ENCODE data around the gene NTN3.

The NTN3 gene

GRCh38 chr16:2455081-2455845 is 15.8 kb upstream of the NTN3 start:
- H3K9ac ChIP-seq (ENCODE audit: low read length), result no peak overlapping the region
- no peak overlapping the region for H3K4me2 ChIP-seq (ENCODE audit: low read depth, low read length)
- no peaks in the 10 kb centered on the region; the same call in 1 of the 2 replicates for H3K36me3 ChIP-seq (replicated peaks; ENCODE audit: insufficient read depth, low read length)
- no peaks in the 10 kb centered on the region for H3K9me2 ChIP-seq (replicated peaks; ENCODE audit: insufficient read depth, low read length)
- TF ChIP-seq EZH2 (optimal IDR thresholded peaks at IDR 0.05; ENCODE audit: low read depth, low read length) (no peak), EZH2phosphoT487 (IDR thresholded peaks at IDR 0.05; ENCODE audit: low read length) (no peak)
- no peaks in the 10 kb centered on the region for H4K20me1 ChIP-seq (ENCODE audit: insufficient read depth, low read length)
- no peaks in the 10 kb centered on the region for H3K9me3 ChIP-seq (replicated peaks; ENCODE audit: insufficient read depth, low read length)
- peaks cover 8% of the 10 kb centered on the region; the same call in 1 of the 2 replicates for H3K4me1 ChIP-seq (ENCODE audit: low read length)
- no peak for DNase-seq
- no peaks in the 10 kb centered on the region for H3K27me3 ChIP-seq (replicated peaks; ENCODE audit: insufficient read depth, low read length)
- H3K4me3 ChIP-seq (ENCODE audit: low read length), result no peak overlapping the region
- H3K79me2 ChIP-seq (ENCODE audit: low read length), result peaks cover 1% of the 10 kb centered on the region
- H2AFZ ChIP-seq (ENCODE audit: low read length), result no peak overlapping the region
- H3K27ac ChIP-seq (ENCODE audit: low read length), result no peak overlapping the region
- peaks cover 21% of the 10 kb centered on the region for H3F3A ChIP-seq (ENCODE audit: insufficient read depth, low read length)

GRCh38 chr16:2456551-2457153 is 14.4 kb upstream of the NTN3 start:
- TF ChIP-seq CTCF (IDR thresholded peaks at IDR 0.05; ENCODE audit: low read length) (no peak), EZH2phosphoT487 (IDR thresholded peaks at IDR 0.05; ENCODE audit: low read length) (no peak), EZH2 (optimal IDR thresholded peaks at IDR 0.05; ENCODE audit: low read depth, low read length) (no peak)
- no peaks in the 10 kb centered on the region; the same call in 1 of the 2 replicates for H3K36me3 ChIP-seq (replicated peaks; ENCODE audit: insufficient read depth, low read length)
- H4K20me1 ChIP-seq (ENCODE audit: insufficient read depth, low read length), result no peaks in the 10 kb centered on the region

GRCh38 chr16:2457267-2457666 is 13.8 kb upstream of the NTN3 start:
- Histone ChIP-seq H3K9ac (ENCODE audit: low read length) (no peak overlapping the region), H3K9me2 (replicated peaks; ENCODE audit: insufficient read depth, low read length) (no peaks in the 10 kb centered on the region), H3K9me3 (replicated peaks; ENCODE audit: insufficient read depth, low read length) (no peaks in the 10 kb centered on the region), H4K20me1 (ENCODE audit: insufficient read depth, low read length) (no peaks in the 10 kb centered on the region), H3K4me3 (ENCODE audit: low read length) (no peak overlapping the region), H3K36me3 (replicated peaks; ENCODE audit: insufficient read depth, low read length) (no peaks in the 10 kb centered on the region; the same call in 1 of the 2 replicates), H3K27ac (ENCODE audit: low read length) (no peak overlapping the region), H3K27me3 (replicated peaks; ENCODE audit: insufficient read depth, low read length) (no peaks in the 10 kb centered on the region), H3K4me1 (ENCODE audit: low read length) (peaks cover 15% of the 10 kb centered on the region), H3F3A (ENCODE audit: insufficient read depth, low read length) (peaks cover 21% of the 10 kb centered on the region), H3K79me2 (ENCODE audit: low read length) (peaks cover 14% of the 10 kb centered on the region), H3K4me2 (ENCODE audit: low read depth, low read length) (no peak overlapping the region), H2AFZ (ENCODE audit: low read length) (no peak overlapping the region)
- DNase-seq, result no peak
- no peak for TF ChIP-seq EZH2 (optimal IDR thresholded peaks at IDR 0.05; ENCODE audit: low read depth, low read length)
- TF ChIP-seq EZH2phosphoT487 (IDR thresholded peaks at IDR 0.05; ENCODE audit: low read length), result no peak
- TF ChIP-seq CTCF (IDR thresholded peaks at IDR 0.05; ENCODE audit: low read length), result no peak

More at GRCh38 chr16:2456551-2457153, 14.4 kb upstream of the NTN3 start:
- H3F3A ChIP-seq (ENCODE audit: insufficient read depth, low read length), result peaks cover 21% of the 10 kb centered on the region
- H3K9me3 ChIP-seq (replicated peaks; ENCODE audit: insufficient read depth, low read length), result no peaks in the 10 kb centered on the region
- DNase-seq, result no peak
- no peaks in the 10 kb centered on the region for H3K9me2 ChIP-seq (replicated peaks; ENCODE audit: insufficient read depth, low read length)
- peaks cover 14% of the 10 kb centered on the region for H3K79me2 ChIP-seq (ENCODE audit: low read length)
- no peak overlapping the region for H3K9ac ChIP-seq (ENCODE audit: low read length)
- H3K4me3 ChIP-seq (ENCODE audit: low read length), result no peak overlapping the region
- H3K27me3 ChIP-seq (replicated peaks; ENCODE audit: insufficient read depth, low read length), result no peaks in the 10 kb centered on the region
- no peak overlapping the region for H2AFZ ChIP-seq (ENCODE audit: low read length)
- H3K27ac ChIP-seq (ENCODE audit: low read length), result no peak overlapping the region
- no peak overlapping the region for H3K4me2 ChIP-seq (ENCODE audit: low read depth, low read length)
- H3K4me1 ChIP-seq (ENCODE audit: low read length), result peaks cover 15% of the 10 kb centered on the region

All from MM.1S (cell line).